ENCODE measurements around the gene LAMB3.

Gene LAMB3

DNA sequence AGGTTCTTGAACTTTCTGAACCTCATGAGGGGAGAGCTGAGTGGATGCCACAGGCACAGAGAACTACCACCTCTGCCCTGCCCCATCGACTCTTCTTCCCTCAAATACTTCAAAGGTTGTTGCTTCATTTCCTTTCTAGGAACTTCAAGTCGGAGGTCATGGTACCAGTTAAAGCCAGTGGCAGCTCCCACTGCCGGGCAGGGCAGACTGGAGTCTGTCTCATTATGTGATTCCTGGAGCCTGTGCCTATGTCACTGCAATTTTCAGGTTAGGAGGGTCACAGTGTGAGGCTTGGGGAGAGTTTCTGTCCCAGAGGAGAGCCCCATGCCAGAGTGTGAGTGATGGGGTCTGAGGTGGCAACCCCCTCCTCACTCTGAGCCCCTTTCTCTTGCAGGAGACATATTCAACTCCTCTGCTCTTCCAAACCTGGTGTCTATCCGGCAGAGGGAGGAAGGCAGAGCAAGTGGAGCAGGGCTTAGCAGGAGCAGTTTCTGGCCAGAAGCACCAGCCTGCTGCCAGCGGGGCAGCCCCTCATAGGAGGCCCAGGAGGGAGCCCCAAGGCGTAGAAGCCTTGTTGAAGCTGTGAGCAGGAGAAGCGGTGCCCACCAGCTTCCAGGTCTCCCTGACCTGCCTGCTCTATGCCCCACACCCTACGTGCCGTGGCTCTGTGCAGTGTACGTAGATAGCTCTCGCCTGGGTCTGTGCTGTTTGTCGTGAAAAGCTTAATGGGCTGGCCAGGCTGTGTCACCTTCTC is 39.4 kb downstream of the LAMB3 start:
- DNase-seq (ENCODE audit: low spot score in 2 of 2) (no peak), ATAC-seq (ENCODE audit: low read depth) (no peak)
- Mint-ChIP-seq H3K4me1 (no peaks in the 10 kb centered on the region), H3K4me3 (no peak overlapping the region), H3K27me3 (peaks cover 17% of the 10 kb centered on the region), H3K27ac (no peak overlapping the region), H3K36me3 (no peaks in the 10 kb centered on the region), H3K9me3 (no peaks in the 10 kb centered on the region)

- Mint-ChIP-seq H3K36me3 (no peaks in the 10 kb centered on the region), H3K27me3 (peaks cover 12% of the 10 kb centered on the region), H3K27ac (no peak overlapping the region), H3K4me1 (no peaks in the 10 kb centered on the region), H3K9me3 (no peaks in the 10 kb centered on the region), H3K4me3 (no peak overlapping the region)
- peak; percentile 37 for ATAC-seq (ENCODE audit: low read depth)
- no peak for DNase-seq (ENCODE audit: low spot score in 2 of 2)
Observed at GRCh38 chr1:209611771-209612570, 40.3 kb downstream of the LAMB3 start.

DNA sequence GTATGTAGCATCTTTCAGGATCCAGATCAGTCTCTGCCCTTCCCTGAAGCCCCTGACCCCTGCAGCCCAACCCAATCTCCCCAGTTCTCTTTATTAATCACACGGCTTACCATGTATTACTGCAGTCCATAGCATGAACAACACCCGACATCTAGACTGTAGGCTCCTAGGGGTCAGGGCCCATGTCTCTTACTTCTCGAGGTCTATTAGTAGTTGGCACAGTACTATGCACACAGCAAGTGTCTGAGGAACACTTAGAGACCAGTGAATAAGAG is 41.7 kb downstream of the LAMB3 start:
- Mint-ChIP-seq H3K9me3 (no peaks in the 10 kb centered on the region), H3K27ac (no peak overlapping the region), H3K36me3 (no peaks in the 10 kb centered on the region), H3K4me3 (no peak overlapping the region), H3K4me1 (no peaks in the 10 kb centered on the region), H3K27me3 (peaks cover 2% of the 10 kb centered on the region)
- ATAC-seq (ENCODE audit: low read depth) (no peak), DNase-seq (ENCODE audit: low spot score in 2 of 2) (no peak)

GRCh38 chr1:209609791-209610630 is 42.2 kb downstream of the LAMB3 start:
- ATAC-seq (ENCODE audit: low read depth) (no peak), DNase-seq (ENCODE audit: low spot score in 2 of 2) (no peak)
- Mint-ChIP-seq H3K4me3 (no peak overlapping the region), H3K27me3 (peaks cover 2% of the 10 kb centered on the region), H3K27ac (no peak overlapping the region), H3K36me3 (no peaks in the 10 kb centered on the region), H3K4me1 (no peaks in the 10 kb centered on the region), H3K9me3 (no peaks in the 10 kb centered on the region)

- Mint-ChIP-seq H3K27ac (no peak overlapping the region), H3K4me1 (no peaks in the 10 kb centered on the region), H3K4me3 (no peak overlapping the region), H3K27me3 (no peaks in the 10 kb centered on the region), H3K9me3 (no peaks in the 10 kb centered on the region), H3K36me3 (no peaks in the 10 kb centered on the region)
- DNase-seq (ENCODE audit: low spot score in 2 of 2) (no peak), ATAC-seq (ENCODE audit: low read depth) (no peak)
Observed at GRCh38 chr1:209609041-209609790, 43.0 kb downstream of the LAMB3 start.

DNA sequence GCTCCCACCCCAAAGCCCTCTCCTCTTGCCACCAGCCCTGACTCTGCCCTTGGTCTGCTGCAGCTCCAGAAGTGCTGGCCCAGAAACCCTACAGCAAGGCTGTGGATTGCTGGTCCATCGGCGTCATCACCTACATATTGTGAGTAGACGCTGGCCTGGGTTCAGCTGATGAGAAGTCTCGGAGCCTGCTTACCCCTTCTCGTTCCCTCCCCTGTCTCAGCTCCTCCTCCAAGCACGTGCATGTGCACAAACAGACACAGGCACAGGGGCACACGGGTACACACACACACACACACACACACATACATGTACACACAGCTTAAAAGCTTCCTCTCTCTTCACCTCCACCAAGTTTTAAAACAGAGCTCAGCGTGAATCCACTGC is 44.4 kb downstream of the LAMB3 start:
- Mint-ChIP-seq H3K4me3 (no peak overlapping the region), H3K27me3 (no peaks in the 10 kb centered on the region), H3K4me1 (no peaks in the 10 kb centered on the region), H3K27ac (no peak overlapping the region), H3K9me3 (no peaks in the 10 kb centered on the region), H3K36me3 (no peaks in the 10 kb centered on the region)
- DNase-seq (ENCODE audit: low spot score in 2 of 2) (no peak), ATAC-seq (ENCODE audit: low read depth) (no peak)

DNA sequence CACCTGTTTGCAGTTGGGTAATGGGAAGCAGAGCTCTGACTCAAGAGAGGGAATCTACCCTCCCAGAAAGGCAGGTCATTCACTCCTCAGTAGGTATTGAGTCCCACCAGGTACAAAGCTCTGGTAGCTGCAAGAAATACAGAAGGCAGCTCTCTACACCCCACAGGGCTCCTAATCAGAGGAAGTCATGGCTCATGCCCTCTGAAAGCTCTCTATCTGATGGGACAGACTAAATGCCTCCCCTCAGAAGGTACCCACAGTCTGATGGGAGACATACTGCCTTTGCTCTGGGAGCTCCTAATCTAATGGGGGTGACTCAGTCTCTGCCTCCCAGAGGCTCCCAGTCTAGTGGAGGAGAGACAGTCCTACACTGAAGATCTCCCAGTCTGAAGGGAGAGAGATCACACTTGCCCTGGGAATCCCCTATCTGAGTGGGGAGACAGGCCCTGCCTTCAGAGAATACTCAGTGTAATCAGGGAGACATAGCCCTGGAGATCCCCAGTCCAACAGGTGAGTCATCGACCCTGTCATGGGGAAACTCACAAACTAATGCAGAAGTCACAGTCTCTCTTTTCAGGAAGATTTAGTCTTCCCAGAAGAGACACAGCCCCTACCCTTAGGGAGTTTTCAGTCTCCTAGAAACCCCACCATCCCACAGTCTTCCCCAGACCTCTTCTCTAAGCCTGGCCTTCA is 45.0 kb downstream of the LAMB3 start:
- H3K4me1 Mint-ChIP-seq: no peaks in the 10 kb centered on the region
- no peaks in the 10 kb centered on the region for H3K9me3 Mint-ChIP-seq
- peak; percentile 59 for ATAC-seq (ENCODE audit: low read depth)
- no peak overlapping the region for H3K4me3 Mint-ChIP-seq
- no peak overlapping the region for H3K27ac Mint-ChIP-seq
- no peaks in the 10 kb centered on the region for H3K36me3 Mint-ChIP-seq
- H3K27me3 Mint-ChIP-seq: no peaks in the 10 kb centered on the region
- no peak for DNase-seq (ENCODE audit: low spot score in 2 of 2)

GRCh38 chr1:209603877-209604276 is 48.3 kb downstream of the LAMB3 start:
- H3K36me3 Mint-ChIP-seq: no peaks in the 10 kb centered on the region
- DNase-seq (ENCODE audit: low spot score in 2 of 2) (no peak), ATAC-seq (ENCODE audit: low read depth) (no peak)
- H3K9me3 Mint-ChIP-seq: no peaks in the 10 kb centered on the region
- no peak overlapping the region for H3K4me3 Mint-ChIP-seq
- H3K27me3 Mint-ChIP-seq: peaks cover 3% of the 10 kb centered on the region
- H3K27ac Mint-ChIP-seq: no peak overlapping the region
- no peaks in the 10 kb centered on the region for H3K4me1 Mint-ChIP-seq

DNA sequence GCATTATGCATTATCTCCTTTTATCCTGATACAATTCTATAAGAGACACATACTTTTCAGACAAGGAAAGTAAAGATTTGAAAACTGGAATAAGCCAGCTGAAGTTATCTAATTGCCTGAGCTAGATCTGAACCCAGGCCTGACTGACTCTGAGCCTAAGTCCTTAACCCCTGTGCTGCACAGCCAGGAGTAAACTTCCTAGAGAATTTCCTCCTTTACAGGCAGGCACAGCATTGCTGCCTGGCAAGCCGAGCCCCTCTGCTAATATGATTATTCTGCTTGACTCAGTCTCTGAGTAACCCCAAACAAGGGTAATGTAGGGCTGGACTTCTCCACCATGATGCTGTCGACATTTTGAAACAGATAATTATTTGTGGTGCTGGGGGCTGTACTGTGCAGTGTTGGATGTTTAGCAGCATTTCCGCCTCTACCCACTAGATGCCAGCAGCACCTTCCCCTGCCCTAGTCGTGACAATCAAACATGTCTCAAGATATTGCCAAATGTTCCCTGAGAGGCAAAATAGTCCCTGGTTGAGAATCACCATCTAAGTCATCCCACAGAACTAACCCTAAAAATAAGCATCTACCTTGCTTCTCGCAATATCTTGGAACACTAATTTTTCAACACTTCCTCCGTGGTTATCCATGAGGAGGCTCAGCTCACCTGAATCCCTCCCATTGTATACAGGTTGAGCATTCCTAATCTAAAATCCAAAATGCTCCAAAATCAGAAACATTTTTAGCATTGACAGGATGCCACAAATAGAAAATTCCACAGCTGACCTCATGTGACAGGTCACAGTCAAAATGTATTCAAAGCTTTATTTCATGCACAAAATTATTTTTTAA is 50.2 kb downstream of the LAMB3 start:
- Mint-ChIP-seq H3K27me3 (peaks cover 3% of the 10 kb centered on the region), H3K27ac (no peak overlapping the region), H3K4me1 (no peaks in the 10 kb centered on the region), H3K36me3 (no peaks in the 10 kb centered on the region), H3K4me3 (no peak overlapping the region), H3K9me3 (no peaks in the 10 kb centered on the region)
- peak; percentile 71 for ATAC-seq (ENCODE audit: low read depth)
- no peak for DNase-seq (ENCODE audit: low spot score in 2 of 2)

GRCh38 chr1:209600541-209600940 is 51.7 kb downstream of the LAMB3 start:
- Mint-ChIP-seq H3K4me1 (no peaks in the 10 kb centered on the region), H3K27me3 (peaks cover 7% of the 10 kb centered on the region), H3K9me3 (no peaks in the 10 kb centered on the region), H3K4me3 (no peak overlapping the region), H3K36me3 (no peaks in the 10 kb centered on the region), H3K27ac (no peak overlapping the region)
- DNase-seq (ENCODE audit: low spot score in 2 of 2) (no peak), ATAC-seq (ENCODE audit: low read depth) (no peak)

GRCh38 chr1:209598227-209598626 is 54.0 kb downstream of the LAMB3 start:
- ATAC-seq (ENCODE audit: low read depth) (no peak), DNase-seq (ENCODE audit: low spot score in 2 of 2) (no peak)
- Mint-ChIP-seq H3K4me3 (no peak overlapping the region), H3K27me3 (peaks cover 16% of the 10 kb centered on the region), H3K27ac (no peak overlapping the region), H3K36me3 (no peaks in the 10 kb centered on the region), H3K4me1 (no peaks in the 10 kb centered on the region), H3K9me3 (no peaks in the 10 kb centered on the region)

- Mint-ChIP-seq H3K4me3 (no peak overlapping the region), H3K27ac (no peak overlapping the region), H3K9me3 (no peaks in the 10 kb centered on the region), H3K4me1 (no peaks in the 10 kb centered on the region), H3K27me3 (peaks cover 17% of the 10 kb centered on the region), H3K36me3 (no peaks in the 10 kb centered on the region)
- ATAC-seq (ENCODE audit: low read depth) (no peak), DNase-seq (ENCODE audit: low spot score in 2 of 2) (no peak)
Observed at GRCh38 chr1:209597499-209597898, 54.7 kb downstream of the LAMB3 start.

Measured in memory B cell (primary cell).